Effector memory CD4-positive, alpha-beta T cell (primary cell): ENCODE results near the gene NFIA.

Experiments used
- DNase-seq, 3 donors: peaks; one replicate each; pipeline ENCODE4 v3.0.0-alpha.2; 2020
- H3K27ac ChIP-seq: 2 replicates; pipeline ENCODE4 v1.7.0; 2013; ENCODE audit warnings: mild to moderate bottlenecking, low read length, moderate library complexity; ENCODE audit not compliant: insufficient read depth, poor library complexity, severe bottlenecking
- H3K27me3 ChIP-seq: replicated peaks from 2 replicates; pipeline ENCODE4 v1.7.0; 2013; ENCODE audit warnings: mild to moderate bottlenecking, low read length; ENCODE audit not compliant: insufficient read depth, control insufficient read depth, poor library complexity, severe bottlenecking
- H3K36me3 ChIP-seq: 2 replicates; pipeline ENCODE4 v1.7.0; 2013; ENCODE audit warnings: mild to moderate bottlenecking, low read length, moderate library complexity; ENCODE audit not compliant: control insufficient read depth, insufficient read depth
- H3K4me1 ChIP-seq: 2 replicates; pipeline ENCODE4 v1.7.0; 2013; ENCODE audit warnings: low read length, mild to moderate bottlenecking; ENCODE audit not compliant: control insufficient read depth, insufficient read depth, poor library complexity, severe bottlenecking
- H3K4me3 ChIP-seq: 2 replicates; pipeline ENCODE4 v1.7.0; 2013; ENCODE audit warnings: low read length, low read depth, mild to moderate bottlenecking; ENCODE audit not compliant: insufficient read depth, poor library complexity, severe bottlenecking
- H3K9me3 ChIP-seq: 2 replicates; pipeline ENCODE4 v1.7.0; 2013; ENCODE audit warnings: mild to moderate bottlenecking, low read length, moderate library complexity; ENCODE audit not compliant: control insufficient read depth

The NFIA gene

GRCh38 chr1:61379693-61380092 lies 297.3 kb downstream of the NFIA start:
- no peaks in the 10 kb centered on the region for H3K27me3 ChIP-seq
- no peaks in the 10 kb centered on the region for H3K9me3 ChIP-seq
- DNase-seq, result no peak

GRCh38 chr1:61380561-61380960 lies 298.2 kb downstream of the NFIA start:
- Histone ChIP-seq H3K4me3 (no peak overlapping the region), H3K36me3 (no peaks in the 10 kb centered on the region), H3K27me3 (no peaks in the 10 kb centered on the region), H3K4me1 (no peaks in the 10 kb centered on the region), H3K9me3 (no peaks in the 10 kb centered on the region), H3K27ac (no peak overlapping the region)
- no peak for DNase-seq

More at GRCh38 chr1:61379693-61380092, 297.3 kb downstream of the NFIA start:
- Histone ChIP-seq H3K4me3 (no peak overlapping the region), H3K4me1 (no peaks in the 10 kb centered on the region), H3K27ac (no peak overlapping the region), H3K36me3 (no peaks in the 10 kb centered on the region)

GRCh38 chr1:61386323-61386722 lies 304.0 kb downstream of the NFIA start:
- DNase-seq, result no peak
- Histone ChIP-seq H3K27me3 (no peaks in the 10 kb centered on the region), H3K36me3 (no peaks in the 10 kb centered on the region), H3K9me3 (no peaks in the 10 kb centered on the region), H3K4me1 (no peaks in the 10 kb centered on the region), H3K4me3 (no peak overlapping the region), H3K27ac (no peak overlapping the region)

GRCh38 chr1:61386770-61387169 lies 304.4 kb downstream of the NFIA start:
- no peaks in the 10 kb centered on the region for H3K27me3 ChIP-seq
- H3K9me3 ChIP-seq, result no peaks in the 10 kb centered on the region
- no peaks in the 10 kb centered on the region for H3K4me1 ChIP-seq
- H3K27ac ChIP-seq, result no peak overlapping the region
- DNase-seq, result no peak
- no peak overlapping the region for H3K4me3 ChIP-seq
- H3K36me3 ChIP-seq, result no peaks in the 10 kb centered on the region

- Histone ChIP-seq H3K4me1 (no peaks in the 10 kb centered on the region), H3K9me3 (no peaks in the 10 kb centered on the region), H3K4me3 (no peak overlapping the region), H3K27me3 (no peaks in the 10 kb centered on the region), H3K27ac (no peak overlapping the region), H3K36me3 (no peaks in the 10 kb centered on the region)
- no peak for DNase-seq
Observed at GRCh38 chr1:61387829-61388228, 305.5 kb downstream of the NFIA start.

- Histone ChIP-seq H3K9me3 (no peaks in the 10 kb centered on the region), H3K4me3 (no peak overlapping the region), H3K4me1 (no peaks in the 10 kb centered on the region), H3K27ac (no peak overlapping the region), H3K27me3 (no peaks in the 10 kb centered on the region), H3K36me3 (no peaks in the 10 kb centered on the region)
- no peak for DNase-seq
Observed at GRCh38 chr1:61388566-61388965, 306.2 kb downstream of the NFIA start.

GRCh38 chr1:61389194-61389925 lies 307.0 kb downstream of the NFIA start:
- Histone ChIP-seq H3K4me3 (no peak overlapping the region), H3K27me3 (no peaks in the 10 kb centered on the region), H3K36me3 (no peaks in the 10 kb centered on the region), H3K4me1 (no peaks in the 10 kb centered on the region), H3K9me3 (no peaks in the 10 kb centered on the region), H3K27ac (no peak overlapping the region)
- no peak for DNase-seq

- Histone ChIP-seq H3K27ac (no peak overlapping the region), H3K4me1 (no peaks in the 10 kb centered on the region)
Observed at GRCh38 chr1:61389926-61390845, 307.8 kb downstream of the NFIA start.

GRCh38 chr1:61391730-61392129 lies 309.4 kb downstream of the NFIA start:
- Histone ChIP-seq H3K4me3 (no peak overlapping the region), H3K27ac (no peak overlapping the region), H3K36me3 (no peaks in the 10 kb centered on the region), H3K4me1 (no peaks in the 10 kb centered on the region), H3K9me3 (no peaks in the 10 kb centered on the region), H3K27me3 (no peaks in the 10 kb centered on the region)
- no peak for DNase-seq

More at GRCh38 chr1:61389926-61390845, 307.8 kb downstream of the NFIA start:
- Histone ChIP-seq H3K36me3 (no peaks in the 10 kb centered on the region), H3K9me3 (no peaks in the 10 kb centered on the region), H3K27me3 (no peaks in the 10 kb centered on the region), H3K4me3 (no peak overlapping the region)
- no peak for DNase-seq
